ENCODE data around the gene HIP1R. TPM values are rescaled to one million over a fixed set of nuclear protein-coding genes. Genes with fewer than 3 reads are reported as not detected.

Gene HIP1R
- total and polyA plus RNA-seq, 2 of the 8 experiments (the other 6 are each of a cell fraction or from before 2014, with no cell fraction given): 11.2 to 14.5 TPM

GRCh38 chr12:122860040-122860853 is 25.0 kb downstream of the HIP1R start:
- Histone ChIP-seq H3K23ac (ENCODE audit: insufficient read length) (no peak overlapping the region), H3K9me3 (ENCODE audit: insufficient read depth in 2 of 2, low read depth in 1 of 2, low read length in 1 of 2) (no peaks in the 10 kb centered on the region), H3K4ac (replicated peaks; ENCODE audit: insufficient read length, low read depth, low read length) (no peak overlapping the region), H3K9ac (replicated peaks in 1 of 4; ENCODE audit: extremely low read depth in 1 of 4, low read depth in 3 of 4, low read length in 3 of 4) (no peak overlapping the region), H2BK120ac (replicated peaks; ENCODE audit: low read depth, low read length) (no peak overlapping the region), H3K4me1 (replicated peaks in 1 of 4; ENCODE audit: control insufficient read depth in 3 of 4, insufficient read depth in 4 of 4, low read length in 3 of 4) (0 out of 7 replicates have a peak, but pooled peaks cover 0 to 2% (median 0%) of the 10 kb centered on the region in 4 experiments), H4K91ac (replicated peaks; ENCODE audit: insufficient read length, low read length) (no peak overlapping the region), H3K56ac (replicated peaks; ENCODE audit: insufficient read length, low read depth, low read length) (no peak overlapping the region), H2AFZ (ENCODE audit: low read length) (no peak overlapping the region), H4K20me1 (replicated peaks in 1 of 2; ENCODE audit: control insufficient read depth in 1 of 2, insufficient read depth in 2 of 2, low read length in 2 of 2) (peaks cover 4 to 21% of the 10 kb centered on the region in 2 experiments), H3K36me3 (ENCODE audit: control insufficient read depth in 2 of 4, insufficient read depth in 4 of 4, low read length in 3 of 4) (peaks cover 0 to 3% (median 0%) of the 10 kb centered on the region in 4 experiments; a peak in 2 of 8 replicates), H3K79me1 (ENCODE audit: low read depth, low read length) (no peaks in the 10 kb centered on the region), H2AK5ac (ENCODE audit: low read depth, low read length) (no peak overlapping the region), H3K14ac (ENCODE audit: insufficient read length) (no peak overlapping the region), H3K23me2 (ENCODE audit: low read depth, low read length) (no peaks in the 10 kb centered on the region), H2BK20ac (ENCODE audit: low read length) (no peak overlapping the region), H4K8ac (ENCODE audit: extremely low read depth, insufficient read depth, low read length) (no peak overlapping the region; the same call in 1 of the 2 replicates), H2BK5ac (ENCODE audit: low read depth, low read length) (no peak overlapping the region), H3K27ac (ENCODE audit: low read depth, low read length) (no peak overlapping the region), H3K79me2 (ENCODE audit: control insufficient read depth in 1 of 2, insufficient read depth in 2 of 2, low read length in 2 of 2) (no peaks in the 10 kb centered on the region), H2BK12ac (ENCODE audit: low read depth, low read length) (no peak overlapping the region), H2BK15ac (ENCODE audit: low read length) (no peak overlapping the region), H3K4me2 (ENCODE audit: insufficient read depth in 1 of 2, low read depth in 2 of 2, low read length in 2 of 2) (no peak overlapping the region), H4K5ac (ENCODE audit: insufficient read length, low read depth, low read length) (no peak overlapping the region), H3K27me3 (replicated peaks in 1 of 4; ENCODE audit: control insufficient read depth in 3 of 4, extremely low read depth in 1 of 4, insufficient read depth in 3 of 4, low read length in 3 of 4) (peaks cover 0 to 2% (median 0%) of the 10 kb centered on the region in 4 experiments; a peak in 1 of 7 replicates), H3K4me3 (ENCODE audit: extremely low read depth in 1 of 4, insufficient read depth in 2 of 4, low read depth in 3 of 4, low read length in 4 of 4) (no peak overlapping the region), H3K18ac (ENCODE audit: extremely low read depth, low read length) (no peak overlapping the region)
- POLR2A ChIA-PET (ENCODE audit: partially characterized antibody): interaction anchor here (1.1 to 2.4 kb wide), 6 partner anchors 14 to 115 kb away, joined by 3 to 7 read pairs (median 3); partner anchors contain the start of gene OGFOD2
- no peak for FAIRE-seq
- CTCF ChIA-PET (ENCODE audit: partially characterized antibody): interaction anchor here (0.5 to 20.1 kb wide), 56 partner anchors 11 to 1569 kb away, joined by 3 to 473 read pairs (median 4); partner anchors contain the start of gene OGFOD2
- WGBS, 2 experiments (ENCODE audit: extremely low coverage in 1 of 2, insufficient coverage in 1 of 2, insufficient read length in 1 of 2, insufficient replicate concordance in 2 of 2, low coverage in 1 of 2, low lambda C conversion rate in 2 of 2, missing lambda C conversion rate in 1 of 2): 64% methylated on average over 26 of the region's 28 CpGs; no CpG with 5 or more reads in 1 of the 2 experiments
- peak; percentile 39 to 95 for DNase-seq (ENCODE audit: low read depth in 1 of 2, low spot score in 2 of 2)
- no peak for TF ChIP-seq RNF2 (IDR thresholded peaks at IDR 0.05; ENCODE audit: borderline replicate concordance, low read depth, low read length, missing control alignments, poor library complexity, severe bottlenecking)
- TF ChIP-seq RBBP5 (IDR thresholded peaks at IDR 0.05; ENCODE audit: borderline replicate concordance, low read depth, low read length): no peak
- TF ChIP-seq E2F6 (IDR thresholded peaks at IDR 0.05): no peak
- TF ChIP-seq SP2 (IDR thresholded peaks at IDR 0.05; ENCODE audit: low read length): no peak
- peak in 2 of 3 experiments; percentile 92 to 95; a peak in 3 of 4 replicates for TF ChIP-seq CTCF (IDR thresholded peaks at IDR 0.05; ENCODE audit: control extremely low read depth in 1 of 3, insufficient read depth in 1 of 3, low read depth in 1 of 3, low read length in 3 of 3)
- no peak for TF ChIP-seq RXRA (IDR thresholded peaks at IDR 0.05; ENCODE audit: insufficient read depth, low read depth, low read length)
- no peak for TF ChIP-seq SRF (IDR thresholded peaks at IDR 0.05; ENCODE audit: low read depth, low read length)
